Measurements from ENCODE around the gene RAB8B. TPM values are rescaled to one million over a fixed set of nuclear protein-coding genes. Genes with fewer than 3 reads are reported as not detected.
A peak's percentile ranks its signal among the peaks of the same experiment; 100 is the strongest.

Gene RAB8B
- total and polyA plus RNA-seq, 2 donors from 2014 or later: 7.1 to 33.6 TPM

DNA sequence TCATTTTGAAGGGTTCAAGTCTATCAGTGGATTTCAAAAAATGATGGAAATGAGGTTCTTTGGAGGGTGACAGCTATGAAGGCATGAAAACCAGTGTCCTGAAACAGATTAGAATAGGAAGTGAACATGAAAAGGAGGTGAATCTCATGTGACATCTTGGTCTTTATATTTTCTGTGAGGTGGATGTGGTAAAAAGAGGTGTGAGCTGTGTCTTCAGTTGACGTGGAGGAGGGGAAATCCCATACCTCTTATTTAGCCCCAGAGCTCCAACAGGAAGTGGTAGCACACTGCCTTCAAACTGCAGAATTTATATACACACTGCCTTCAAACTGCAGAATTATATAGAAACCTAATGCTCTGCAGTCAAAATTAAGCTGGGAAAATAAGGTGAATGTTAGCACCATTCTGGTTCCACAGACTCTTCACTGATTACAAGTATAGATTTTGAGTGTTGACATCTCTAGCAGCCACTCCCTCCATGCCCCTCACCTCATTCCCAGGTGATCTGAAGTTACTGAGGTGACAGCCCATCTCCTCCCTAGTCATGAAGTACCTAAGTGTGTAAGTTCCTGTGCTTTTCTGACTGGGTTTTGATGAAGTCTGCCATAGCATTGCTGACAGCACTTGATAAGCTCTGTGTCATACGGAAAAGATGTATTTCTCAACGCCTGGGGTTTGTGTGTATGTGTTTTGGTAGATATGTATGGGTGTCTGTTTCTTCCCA, 2.7 kb downstream of the RAB8B start:
- Histone ChIP-seq H3K36me3 (ENCODE audit: control insufficient read depth in 2 of 3, insufficient read depth in 3 of 3, low read length in 3 of 3) (no peaks in the 10 kb centered on the region), H3K4me3 (ENCODE audit: low read length in 3 of 3) (no peak overlapping the region), H3K27me3 (ENCODE audit: control insufficient read depth, insufficient read depth, low read length) (no peaks in the 10 kb centered on the region), H3K9ac (ENCODE audit: low read length in 3 of 3) (peak overlapping the region in 1 of 3 donors; percentile 18), H3K4me1 (ENCODE audit: control insufficient read depth in 2 of 3, insufficient read depth in 2 of 3, low read depth in 1 of 3, low read length in 3 of 3) (peaks cover 0 to 15% (median 7%) of the 10 kb centered on the region in 3 donors), H3K9me3 (ENCODE audit: control insufficient read depth in 2 of 3, insufficient read depth in 1 of 3, low read length in 3 of 3) (no peaks in the 10 kb centered on the region), H3K27ac (ENCODE audit: low read depth in 2 of 2, low read length in 2 of 2) (peak overlapping the region in 1 of 2 donors; percentile 50)
- TF ChIP-seq, protein P1, sequence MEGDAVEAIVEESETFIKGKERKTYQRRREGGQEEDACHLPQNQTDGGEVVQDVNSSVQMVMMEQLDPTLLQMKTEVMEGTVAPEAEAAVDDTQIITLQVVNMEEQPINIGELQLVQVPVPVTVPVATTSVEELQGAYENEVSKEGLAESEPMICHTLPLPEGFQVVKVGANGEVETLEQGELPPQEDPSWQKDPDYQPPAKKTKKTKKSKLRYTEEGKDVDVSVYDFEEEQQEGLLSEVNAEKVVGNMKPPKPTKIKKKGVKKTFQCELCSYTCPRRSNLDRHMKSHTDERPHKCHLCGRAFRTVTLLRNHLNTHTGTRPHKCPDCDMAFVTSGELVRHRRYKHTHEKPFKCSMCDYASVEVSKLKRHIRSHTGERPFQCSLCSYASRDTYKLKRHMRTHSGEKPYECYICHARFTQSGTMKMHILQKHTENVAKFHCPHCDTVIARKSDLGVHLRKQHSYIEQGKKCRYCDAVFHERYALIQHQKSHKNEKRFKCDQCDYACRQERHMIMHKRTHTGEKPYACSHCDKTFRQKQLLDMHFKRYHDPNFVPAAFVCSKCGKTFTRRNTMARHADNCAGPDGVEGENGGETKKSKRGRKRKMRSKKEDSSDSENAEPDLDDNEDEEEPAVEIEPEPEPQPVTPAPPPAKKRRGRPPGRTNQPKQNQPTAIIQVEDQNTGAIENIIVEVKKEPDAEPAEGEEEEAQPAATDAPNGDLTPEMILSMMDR (IDR thresholded peaks at IDR 0.05; ENCODE audit: borderline replicate concordance, extremely low read depth, insufficient read depth): no peak
- no peak for DNase-seq
- intact Hi-C loops (cut with DNase I): loop anchor here (10.0 kb wide), 1 partner anchor 73 kb away; no protein-coding TSS in a partner anchor
- FAIRE-seq: no peak

DNA sequence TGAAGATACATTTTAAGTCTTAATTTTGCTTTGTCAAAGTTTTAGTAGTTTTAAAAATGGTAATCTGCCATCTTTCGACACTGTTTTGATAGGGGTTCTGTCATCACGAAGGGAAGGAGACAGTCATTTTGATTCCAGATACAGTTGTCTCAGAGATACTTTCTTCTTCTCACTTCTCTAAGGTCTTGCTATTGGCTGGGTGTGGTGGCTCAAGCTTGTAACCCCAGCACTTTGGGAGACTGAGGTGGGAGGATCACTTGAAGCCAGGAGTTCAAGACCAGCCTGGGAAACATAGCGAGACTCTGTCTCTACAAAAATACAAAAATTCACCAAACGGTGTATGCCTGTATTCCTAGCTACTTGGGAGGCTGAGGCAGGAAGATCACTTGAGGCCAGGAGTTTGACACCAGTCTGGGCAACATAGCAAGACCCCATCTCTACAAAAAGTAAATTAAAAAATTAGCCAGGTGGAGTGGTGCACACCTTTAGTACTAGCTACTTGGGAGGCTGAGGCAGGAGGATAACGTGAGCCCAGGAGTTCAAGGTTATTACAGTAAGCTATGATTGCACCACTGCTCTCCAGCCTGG, 3.3 kb downstream of the RAB8B start:
- peaks cover 0 to 15% (median 7%) of the 10 kb centered on the region in 3 donors for H3K4me1 ChIP-seq (ENCODE audit: control insufficient read depth in 2 of 3, insufficient read depth in 2 of 3, low read depth in 1 of 3, low read length in 3 of 3)
- peak overlapping the region in 1 of 3 donors; percentile 18 for H3K9ac ChIP-seq (ENCODE audit: low read length in 3 of 3)
- DNase-seq (no peak), FAIRE-seq (no peak)
- peak overlapping the region in 1 of 2 donors; percentile 50 for H3K27ac ChIP-seq (ENCODE audit: low read depth in 2 of 2, low read length in 2 of 2)
- H3K27me3 ChIP-seq (ENCODE audit: control insufficient read depth, insufficient read depth, low read length): no peaks in the 10 kb centered on the region
- H3K36me3 ChIP-seq (ENCODE audit: control insufficient read depth in 2 of 3, insufficient read depth in 3 of 3, low read length in 3 of 3): no peaks in the 10 kb centered on the region
- TF ChIP-seq, protein P1 (IDR thresholded peaks at IDR 0.05; ENCODE audit: borderline replicate concordance, extremely low read depth, insufficient read depth): no peak
- intact Hi-C loops (cut with DNase I): loop anchor here (10.0 kb wide), 1 partner anchor 72 kb away; no protein-coding TSS in a partner anchor
- H3K4me3 ChIP-seq (ENCODE audit: low read length in 3 of 3): no peak overlapping the region
- no peaks in the 10 kb centered on the region for H3K9me3 ChIP-seq (ENCODE audit: control insufficient read depth in 2 of 3, insufficient read depth in 1 of 3, low read length in 3 of 3)

DNA sequence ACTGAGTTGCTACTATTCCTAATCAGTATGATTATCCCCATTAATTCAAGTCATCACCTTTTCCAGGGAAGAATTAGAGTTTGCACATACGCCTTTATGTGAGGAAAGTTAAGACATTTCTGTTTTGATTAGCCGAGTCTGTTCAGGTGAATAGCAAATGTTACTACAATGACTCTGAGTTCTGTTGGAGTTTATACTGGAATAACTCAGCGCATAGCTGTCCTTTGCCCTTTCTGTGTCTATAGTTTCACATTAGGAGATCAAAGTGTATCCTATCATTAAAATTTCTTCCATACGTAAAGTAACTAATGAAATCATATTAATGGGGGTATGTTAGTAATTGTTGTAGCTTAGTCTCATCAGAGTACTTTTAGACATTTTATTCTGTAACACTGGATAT, 4.9 kb downstream of the RAB8B start:
- no peaks in the 10 kb centered on the region for H3K27me3 ChIP-seq (ENCODE audit: control insufficient read depth, insufficient read depth, low read length)
- H3K4me1 ChIP-seq (ENCODE audit: control insufficient read depth in 2 of 3, insufficient read depth in 2 of 3, low read depth in 1 of 3, low read length in 3 of 3): peaks cover 0 to 10% (median 7%) of the 10 kb centered on the region in 3 donors
- H3K9ac ChIP-seq (ENCODE audit: low read length in 3 of 3): no peak overlapping the region
- intact Hi-C loops (cut with DNase I): loop anchor here (10.0 kb wide), 1 partner anchor 70 kb away; no protein-coding TSS in a partner anchor
- no peaks in the 10 kb centered on the region for H3K9me3 ChIP-seq (ENCODE audit: control insufficient read depth in 2 of 3, insufficient read depth in 1 of 3, low read length in 3 of 3)
- FAIRE-seq: no peak
- H3K27ac ChIP-seq (ENCODE audit: low read depth in 2 of 2, low read length in 2 of 2): peak overlapping the region in 1 of 2 donors; percentile 61
- TF ChIP-seq, protein P1 (IDR thresholded peaks at IDR 0.05; ENCODE audit: borderline replicate concordance, extremely low read depth, insufficient read depth): no peak
- H3K4me3 ChIP-seq (ENCODE audit: low read length in 3 of 3): no peak overlapping the region
- no peaks in the 10 kb centered on the region for H3K36me3 ChIP-seq (ENCODE audit: control insufficient read depth in 2 of 3, insufficient read depth in 3 of 3, low read length in 3 of 3)
- DNase-seq: no peak
